Activated CD4-positive, alpha-beta T cell treated with anti-CD3 and anti-CD28 coated beads, Interleukin-2, amount 10 ng/mL, durations not matched to agents 7 days and 5 days (primary cell): Measurements from ENCODE around the gene THEMIS. TPM values are rescaled to one million over a fixed set of nuclear protein-coding genes. Genes with fewer than 3 reads are reported as not detected.

ENCODE experiments used
- CTCF ChIA-PET: fragments of 350-600 bp; sonication (Branson Sonifier 250); formaldehyde crosslinking; loops from one replicate; lab custom pipeline; 2021; ENCODE audit warnings: antibody characterized with exemption; lab: Charles Lee
- POLR2A ChIA-PET: fragments of 350-600 bp; sonication (Branson Sonifier 250); formaldehyde crosslinking; loops from one replicate; lab custom pipeline; 2021; ENCODE audit warnings: antibody characterized with exemption; lab: Charles Lee
- DNase-seq: peaks from one replicate; pipeline ENCODE4 v3.0.0-alpha.2; 2020
- H3K27ac Mint-ChIP-seq: one replicate; pipeline ENCODE4 v1.8.0; 2021; ENCODE audit warnings: mild to moderate bottlenecking, moderate library complexity, mixed read lengths
- H3K27me3 Mint-ChIP-seq: one replicate; pipeline ENCODE4 v1.8.0; 2021; ENCODE audit warnings: mixed read lengths
- H3K36me3 Mint-ChIP-seq: one replicate; pipeline ENCODE4 v1.8.0; 2021; ENCODE audit warnings: low read depth, mixed read lengths
- H3K4me1 Mint-ChIP-seq: one replicate; pipeline ENCODE4 v1.8.0; 2021; ENCODE audit warnings: mixed read lengths
- H3K4me3 Mint-ChIP-seq: one replicate; pipeline ENCODE4 v1.8.0; 2021; ENCODE audit warnings: mild to moderate bottlenecking, moderate library complexity, mixed read lengths
- H3K9me3 Mint-ChIP-seq: one replicate; pipeline ENCODE4 v1.8.0; 2021; ENCODE audit warnings: mixed read lengths
- total RNA-seq, 2 experiments: library from RNA; stranded (reverse); gene quantifications; one replicate each; pipeline ENCODE4 v1.2.3, GENCODE V29; 2021

Gene THEMIS
- total RNA-seq, 2 experiments from 2014 or later: 89.2 to 101 TPM

DNA sequence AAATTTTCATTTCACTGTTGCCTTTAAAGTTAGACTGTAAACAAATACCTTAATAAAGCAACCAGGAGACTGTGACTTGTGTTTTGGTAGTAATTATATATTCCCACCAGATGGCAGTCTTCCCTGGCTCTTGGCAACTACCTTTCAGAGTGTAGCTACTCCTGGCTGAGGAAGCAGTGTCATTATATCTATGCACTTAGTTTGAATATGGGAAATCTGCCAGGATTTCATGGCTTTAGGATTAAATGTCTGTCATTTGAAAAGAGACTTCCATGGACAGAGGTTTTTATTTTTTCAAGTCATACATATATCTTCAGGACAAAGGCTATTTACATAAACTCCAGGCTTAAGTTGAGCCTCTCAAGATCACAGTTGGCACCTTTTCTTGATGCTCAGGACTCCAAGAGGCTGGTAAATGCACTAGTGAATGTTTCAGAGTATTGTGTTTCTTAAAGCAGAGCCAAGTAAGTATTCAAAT lies 163.8 kb downstream of the THEMIS start:
- peak overlapping the region; percentile 31 for H3K27ac Mint-ChIP-seq

GRCh38 chr6:127732927-127733326 lies 167.9 kb downstream of the THEMIS start:
- no peak overlapping the region for H3K4me3 Mint-ChIP-seq
- ChIA-PET CTCF (no interaction called here), POLR2A (no interaction called here)
- H3K27ac Mint-ChIP-seq: no peak overlapping the region
- peaks cover 2% of the 10 kb centered on the region for H3K9me3 Mint-ChIP-seq
- peaks cover 28% of the 10 kb centered on the region for H3K4me1 Mint-ChIP-seq
- no peak for DNase-seq
- no peaks in the 10 kb centered on the region for H3K27me3 Mint-ChIP-seq
- peaks cover 42% of the 10 kb centered on the region for H3K36me3 Mint-ChIP-seq

More for the DNA sequence above, 163.8 kb downstream of the THEMIS start:
- DNase-seq: peak; percentile 63
- POLR2A ChIA-PET: no interaction called here
- Mint-ChIP-seq H3K36me3 (peaks cover 36% of the 10 kb centered on the region), H3K9me3 (peaks cover 2% of the 10 kb centered on the region), H3K4me3 (no peak overlapping the region), H3K27me3 (no peaks in the 10 kb centered on the region), H3K4me1 (peaks cover 24% of the 10 kb centered on the region)
- CTCF ChIA-PET: interaction anchor here (0.6 to 1.7 kb wide), 7 partner anchors 10 to 783 kb away, joined by 3 to 5 read pairs (median 3); partner anchors contain the start of gene PTPRK

GRCh38 chr6:127727260-127727953 lies 173.5 kb downstream of the THEMIS start:
- Mint-ChIP-seq H3K36me3 (peaks cover 50% of the 10 kb centered on the region), H3K27me3 (no peaks in the 10 kb centered on the region), H3K9me3 (peaks cover under 1% of the 10 kb centered on the region), H3K4me3 (no peak overlapping the region), H3K27ac (no peak overlapping the region), H3K4me1 (peaks cover 12% of the 10 kb centered on the region)
- ChIA-PET POLR2A (interaction anchor here (0.6 kb wide), 1 partner anchor 550 kb away, joined by 3 read pairs; no protein-coding TSS in a partner anchor), CTCF (interaction anchor here (1.2 kb wide), 1 partner anchor 10 kb away, joined by 3 read pairs; no protein-coding TSS in a partner anchor)
- DNase-seq: no peak

- no peak overlapping the region for H3K27ac Mint-ChIP-seq
- no peaks in the 10 kb centered on the region for H3K9me3 Mint-ChIP-seq
These were observed 175.0 kb downstream of the THEMIS start for GRCh38 chr6:127725821-127726220.

GRCh38 chr6:127718694-127719093 lies 182.2 kb downstream of the THEMIS start:
- peaks cover 1% of the 10 kb centered on the region for H3K4me1 Mint-ChIP-seq
- ChIA-PET CTCF (interaction anchor here (1.0 kb wide), 1 partner anchor 12 kb away, joined by 3 read pairs; no protein-coding TSS in a partner anchor), POLR2A (no interaction called here)
- H3K27me3 Mint-ChIP-seq: no peaks in the 10 kb centered on the region
- H3K27ac Mint-ChIP-seq: no peak overlapping the region
- DNase-seq: no peak
- no peaks in the 10 kb centered on the region for H3K9me3 Mint-ChIP-seq
- peaks cover 56% of the 10 kb centered on the region for H3K36me3 Mint-ChIP-seq
- no peak overlapping the region for H3K4me3 Mint-ChIP-seq

More at GRCh38 chr6:127725821-127726220, 175.0 kb downstream of the THEMIS start:
- H3K4me1 Mint-ChIP-seq: peaks cover 6% of the 10 kb centered on the region
- H3K27me3 Mint-ChIP-seq: no peaks in the 10 kb centered on the region
- peaks cover 46% of the 10 kb centered on the region for H3K36me3 Mint-ChIP-seq
- CTCF ChIA-PET: no interaction called here
- H3K4me3 Mint-ChIP-seq: no peak overlapping the region
- DNase-seq: no peak
- POLR2A ChIA-PET: no interaction called here

DNA sequence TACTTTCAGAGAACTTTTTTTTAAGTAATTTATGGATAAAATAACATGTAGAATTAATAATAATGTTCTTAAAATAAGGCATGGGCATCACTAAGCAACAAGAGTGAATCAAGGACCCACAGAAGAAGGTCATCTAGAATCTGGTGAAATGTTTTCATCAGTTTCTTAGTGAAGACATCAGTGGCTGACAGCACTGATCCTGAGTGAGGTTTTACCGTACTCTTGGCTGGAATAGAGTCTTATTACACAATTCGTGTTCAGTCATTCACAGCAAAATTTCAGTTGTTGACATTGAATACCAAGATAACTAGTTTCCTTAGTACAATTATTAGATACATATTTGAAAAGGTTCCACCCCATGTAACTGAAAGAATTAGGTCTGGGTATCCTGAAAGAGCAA lies 183.5 kb downstream of the THEMIS start:
- DNase-seq: no peak
- Mint-ChIP-seq H3K9me3 (no peaks in the 10 kb centered on the region), H3K36me3 (peaks cover 54% of the 10 kb centered on the region), H3K27me3 (no peaks in the 10 kb centered on the region), H3K4me3 (no peak overlapping the region), H3K4me1 (peaks cover 5% of the 10 kb centered on the region), H3K27ac (no peak overlapping the region)
- POLR2A ChIA-PET: no interaction called here
- CTCF ChIA-PET: no interaction called here

GRCh38 chr6:127716465-127716864 lies 184.4 kb downstream of the THEMIS start:
- ChIA-PET CTCF (no interaction called here), POLR2A (no interaction called here)
- no peaks in the 10 kb centered on the region for H3K9me3 Mint-ChIP-seq

GRCh38 chr6:127710668-127711067 lies 190.2 kb downstream of the THEMIS start:
- H3K9me3 Mint-ChIP-seq: peaks cover 14% of the 10 kb centered on the region
- POLR2A ChIA-PET: no interaction called here
- H3K36me3 Mint-ChIP-seq: peaks cover 66% of the 10 kb centered on the region
- no peak for DNase-seq
- H3K27me3 Mint-ChIP-seq: no peaks in the 10 kb centered on the region
- H3K27ac Mint-ChIP-seq: no peak overlapping the region
- CTCF ChIA-PET: interaction anchor here (1.2 kb wide), 1 partner anchor 617 kb away, joined by 3 read pairs; no protein-coding TSS in a partner anchor
- no peak overlapping the region for H3K4me3 Mint-ChIP-seq
- peaks cover 4% of the 10 kb centered on the region for H3K4me1 Mint-ChIP-seq

More at GRCh38 chr6:127716465-127716864, 184.4 kb downstream of the THEMIS start:
- H3K27ac Mint-ChIP-seq: no peak overlapping the region
- peaks cover 5% of the 10 kb centered on the region for H3K4me1 Mint-ChIP-seq
- H3K27me3 Mint-ChIP-seq: no peaks in the 10 kb centered on the region
- no peak for DNase-seq
- no peak overlapping the region for H3K4me3 Mint-ChIP-seq
- peaks cover 58% of the 10 kb centered on the region for H3K36me3 Mint-ChIP-seq

DNA sequence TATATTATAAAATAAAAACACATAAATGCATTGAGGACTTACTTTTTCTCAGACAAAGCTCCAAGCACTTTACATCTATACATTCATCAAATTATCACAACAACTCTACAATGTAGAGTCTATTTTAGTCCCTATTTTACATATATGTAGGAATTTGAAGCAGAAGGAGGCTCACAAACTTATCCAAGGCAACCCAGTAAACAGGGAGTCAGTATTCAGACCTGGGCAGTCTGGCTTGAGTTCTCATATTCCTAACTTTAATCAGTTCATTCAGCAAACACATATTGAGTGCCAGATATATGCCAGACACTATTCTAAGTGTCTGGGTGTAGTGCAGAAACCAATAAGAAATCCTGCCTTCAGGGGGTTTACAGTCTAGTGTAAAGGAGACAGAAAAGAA lies 194.6 kb downstream of the THEMIS start:
- no peaks in the 10 kb centered on the region for H3K27me3 Mint-ChIP-seq
- no peak overlapping the region for H3K4me3 Mint-ChIP-seq
- H3K27ac Mint-ChIP-seq: no peak overlapping the region
- H3K9me3 Mint-ChIP-seq: peaks cover 24% of the 10 kb centered on the region
- H3K36me3 Mint-ChIP-seq: peaks cover 66% of the 10 kb centered on the region
- H3K4me1 Mint-ChIP-seq: no peaks in the 10 kb centered on the region
- ChIA-PET POLR2A (no interaction called here), CTCF (no interaction called here)
- DNase-seq: no peak

DNA sequence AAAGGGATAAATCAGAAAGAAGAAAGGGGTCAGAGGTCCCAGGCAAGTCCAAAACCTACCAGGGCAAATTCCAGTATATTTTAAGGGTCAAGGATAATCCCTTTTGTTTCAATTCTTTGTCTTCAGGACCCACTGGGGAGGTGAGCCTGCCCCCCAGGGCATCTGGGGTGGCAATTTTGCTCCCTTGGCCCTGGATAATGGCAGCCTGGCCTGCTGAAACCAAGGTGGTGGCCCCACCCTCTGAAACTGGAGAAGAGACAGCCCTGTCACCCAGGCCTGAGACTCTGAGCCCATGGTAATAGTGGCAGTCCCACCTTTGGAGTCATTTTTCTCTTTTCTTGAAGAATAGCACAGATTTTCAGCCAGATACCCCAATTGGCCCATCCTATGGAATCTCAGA lies 205.8 kb downstream of the THEMIS start:
- Mint-ChIP-seq H3K4me3 (no peak overlapping the region), H3K36me3 (peaks cover 54% of the 10 kb centered on the region), H3K4me1 (no peaks in the 10 kb centered on the region), H3K9me3 (no peaks in the 10 kb centered on the region), H3K27ac (no peak overlapping the region), H3K27me3 (no peaks in the 10 kb centered on the region)
- DNase-seq: no peak
- ChIA-PET CTCF (no interaction called here), POLR2A (no interaction called here)

GRCh38 chr6:127691146-127691545 lies 209.7 kb downstream of the THEMIS start:
- H3K27me3 Mint-ChIP-seq: no peaks in the 10 kb centered on the region
- H3K27ac Mint-ChIP-seq: no peak overlapping the region
- no peak for DNase-seq
- peaks cover 60% of the 10 kb centered on the region for H3K36me3 Mint-ChIP-seq
- ChIA-PET POLR2A (no interaction called here), CTCF (no interaction called here)
- peaks cover 9% of the 10 kb centered on the region for H3K9me3 Mint-ChIP-seq
- H3K4me3 Mint-ChIP-seq: no peak overlapping the region
- H3K4me1 Mint-ChIP-seq: no peaks in the 10 kb centered on the region

GRCh38 chr6:127690588-127690987 lies 210.3 kb downstream of the THEMIS start:
- H3K27me3 Mint-ChIP-seq: no peaks in the 10 kb centered on the region
- POLR2A ChIA-PET: no interaction called here
- no peak for DNase-seq
- H3K9me3 Mint-ChIP-seq: peaks cover 9% of the 10 kb centered on the region
- peaks cover 58% of the 10 kb centered on the region for H3K36me3 Mint-ChIP-seq
- H3K4me1 Mint-ChIP-seq: no peaks in the 10 kb centered on the region
- CTCF ChIA-PET: no interaction called here
- no peak overlapping the region for H3K4me3 Mint-ChIP-seq
- no peak overlapping the region for H3K27ac Mint-ChIP-seq

DNA sequence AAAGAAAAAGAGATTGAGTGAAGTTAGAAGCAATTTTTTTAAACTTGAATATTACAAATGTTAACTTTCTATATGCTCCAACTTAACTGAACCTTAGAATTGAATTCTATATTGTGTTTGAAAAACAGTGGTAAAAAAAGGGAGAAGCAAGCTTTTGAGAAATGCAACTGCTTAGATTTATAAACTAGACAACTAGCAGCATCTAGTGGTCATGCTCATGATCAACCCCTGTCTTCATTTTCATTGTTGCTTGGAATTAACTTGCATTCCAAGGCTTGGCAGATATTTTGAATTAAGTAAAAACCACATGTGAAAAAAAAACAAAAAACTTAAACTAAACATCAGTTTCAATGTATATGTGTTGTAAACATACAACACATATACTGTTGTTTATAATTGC lies 210.8 kb downstream of the THEMIS start:
- no peaks in the 10 kb centered on the region for H3K4me1 Mint-ChIP-seq
- H3K4me3 Mint-ChIP-seq: no peak overlapping the region
- ChIA-PET POLR2A (interaction anchor here (0.6 kb wide), 1 partner anchor 154 kb away, joined by 3 read pairs; no protein-coding TSS in a partner anchor), CTCF (no interaction called here)
- H3K27ac Mint-ChIP-seq: no peak overlapping the region
- H3K36me3 Mint-ChIP-seq: peaks cover 53% of the 10 kb centered on the region
- H3K9me3 Mint-ChIP-seq: peaks cover 9% of the 10 kb centered on the region
- no peaks in the 10 kb centered on the region for H3K27me3 Mint-ChIP-seq
- no peak for DNase-seq
